Activated naive CD8-positive, alpha-beta T cell (primary cell): ENCODE data around the gene CTIF.

ENCODE experiments used
- H3K27ac Mint-ChIP-seq: one replicate; pipeline ENCODE4 v1.8.0; 2021; ENCODE audit warnings: mixed read lengths
- H3K27me3 Mint-ChIP-seq: one replicate; pipeline ENCODE4 v1.8.0; 2021; ENCODE audit warnings: mixed read lengths
- H3K36me3 Mint-ChIP-seq: one replicate; pipeline ENCODE4 v1.8.0; 2021; ENCODE audit warnings: mixed read lengths
- H3K4me1 Mint-ChIP-seq: one replicate; pipeline ENCODE4 v1.8.0; 2021; ENCODE audit warnings: low read depth, mixed read lengths
- H3K4me3 Mint-ChIP-seq: one replicate; pipeline ENCODE4 v1.8.0; 2021; ENCODE audit warnings: mild to moderate bottlenecking, mixed read lengths
- H3K9me3 Mint-ChIP-seq: one replicate; pipeline ENCODE4 v1.8.0; 2021; ENCODE audit warnings: low read depth, mixed read lengths

Gene CTIF

DNA sequence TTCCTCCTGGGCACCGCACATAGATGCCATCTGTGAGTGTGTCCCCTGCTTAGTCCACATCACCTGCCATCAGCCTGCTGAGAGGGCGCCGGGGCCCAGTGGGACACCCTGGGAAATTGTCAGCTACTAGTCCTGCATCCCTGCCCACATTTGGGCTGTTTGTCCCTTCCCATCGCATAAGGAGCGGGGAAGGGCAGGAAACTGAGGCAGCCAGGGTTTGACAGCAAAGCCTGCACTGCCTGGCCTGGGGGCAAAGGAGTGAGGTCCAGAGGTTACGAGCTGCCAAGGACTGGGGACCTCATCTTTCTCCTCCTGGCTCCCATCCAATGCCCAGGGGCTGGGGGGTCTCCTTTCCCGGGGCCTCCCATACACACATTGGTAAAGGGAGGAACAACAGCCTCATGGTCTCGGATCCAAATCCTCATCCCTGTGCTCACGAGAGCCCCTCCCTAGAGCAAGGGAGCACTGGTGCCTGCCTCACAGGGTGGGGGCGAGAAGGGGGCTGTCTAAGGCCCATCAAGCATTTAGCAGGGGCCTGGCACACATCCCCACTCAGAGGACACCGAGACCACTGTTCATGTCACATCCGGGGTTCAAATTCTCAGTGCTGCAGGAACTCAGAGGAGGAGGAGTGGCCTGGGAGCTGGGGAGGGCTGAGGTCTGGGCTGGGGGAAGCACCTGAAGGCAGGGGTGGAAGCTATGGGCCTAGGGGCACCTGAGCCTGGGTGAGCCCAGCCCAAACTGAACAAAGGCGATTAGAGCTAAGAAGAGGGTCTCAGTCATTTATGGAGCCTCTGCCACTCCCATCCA lies 298.2 kb downstream of the CTIF start:
- H3K4me1 Mint-ChIP-seq = peaks cover 74% of the 10 kb centered on the region
- no peak overlapping the region for H3K4me3 Mint-ChIP-seq
- no peaks in the 10 kb centered on the region for H3K27me3 Mint-ChIP-seq
- H3K9me3 Mint-ChIP-seq = no peaks in the 10 kb centered on the region
- H3K36me3 Mint-ChIP-seq = no peaks in the 10 kb centered on the region
- no peak overlapping the region for H3K27ac Mint-ChIP-seq

DNA sequence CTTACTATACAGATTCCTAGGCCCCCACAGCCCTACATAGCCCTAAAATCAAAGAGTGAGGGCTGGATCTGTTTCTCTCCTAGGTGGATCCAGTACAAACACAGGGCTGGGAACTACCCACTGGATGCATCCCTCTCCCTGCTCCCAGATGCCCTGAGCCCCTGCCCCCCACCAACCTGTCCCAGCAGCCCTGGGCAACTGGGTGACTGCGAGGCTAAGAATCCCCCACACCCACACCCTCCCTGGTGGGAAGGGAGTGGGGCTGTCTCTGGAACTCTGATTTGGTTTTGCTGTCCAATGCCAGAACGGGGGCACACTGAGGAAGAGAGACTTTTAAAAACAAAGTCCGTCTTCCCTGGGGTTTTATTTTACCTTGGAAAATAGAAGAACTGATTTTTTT lies 298.8 kb downstream of the CTIF start:
- Mint-ChIP-seq H3K36me3 (no peaks in the 10 kb centered on the region), H3K4me1 (peaks cover 75% of the 10 kb centered on the region), H3K4me3 (no peak overlapping the region), H3K27me3 (no peaks in the 10 kb centered on the region), H3K9me3 (no peaks in the 10 kb centered on the region), H3K27ac (no peak overlapping the region)

DNA sequence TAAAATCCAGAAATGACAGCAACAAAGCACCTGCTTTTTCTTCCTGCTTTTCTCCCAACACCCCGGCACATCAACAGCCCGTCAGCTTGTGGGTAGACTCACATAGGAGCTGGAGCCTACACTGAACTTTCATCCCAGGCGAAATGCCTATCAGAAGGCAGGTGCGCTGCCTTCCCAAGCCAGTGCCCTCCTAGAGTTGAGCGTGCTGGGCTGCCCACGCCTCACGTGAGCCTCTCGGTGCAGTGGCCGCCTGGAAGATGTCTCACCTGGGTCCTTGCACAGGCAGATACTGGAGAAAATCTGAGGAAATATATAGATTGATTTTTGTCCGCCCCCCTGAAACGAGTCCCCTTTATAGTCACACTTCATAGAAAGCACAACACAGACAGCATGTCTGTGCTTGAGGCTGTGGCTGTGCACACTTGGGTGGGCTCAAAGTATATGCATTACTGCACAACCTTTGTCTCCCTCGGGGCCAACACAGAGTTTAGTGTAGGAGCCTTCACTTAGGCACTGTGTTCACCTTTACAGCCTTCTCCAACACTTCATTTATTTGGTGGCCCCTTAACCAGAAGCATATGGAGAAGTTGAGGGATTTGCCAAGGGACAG lies 299.4 kb downstream of the CTIF start:
- no peak overlapping the region for H3K4me3 Mint-ChIP-seq
- H3K27ac Mint-ChIP-seq = peak overlapping the region; percentile 7
- peaks cover 73% of the 10 kb centered on the region for H3K4me1 Mint-ChIP-seq
- no peaks in the 10 kb centered on the region for H3K9me3 Mint-ChIP-seq
- H3K36me3 Mint-ChIP-seq = no peaks in the 10 kb centered on the region
- H3K27me3 Mint-ChIP-seq = no peaks in the 10 kb centered on the region

DNA sequence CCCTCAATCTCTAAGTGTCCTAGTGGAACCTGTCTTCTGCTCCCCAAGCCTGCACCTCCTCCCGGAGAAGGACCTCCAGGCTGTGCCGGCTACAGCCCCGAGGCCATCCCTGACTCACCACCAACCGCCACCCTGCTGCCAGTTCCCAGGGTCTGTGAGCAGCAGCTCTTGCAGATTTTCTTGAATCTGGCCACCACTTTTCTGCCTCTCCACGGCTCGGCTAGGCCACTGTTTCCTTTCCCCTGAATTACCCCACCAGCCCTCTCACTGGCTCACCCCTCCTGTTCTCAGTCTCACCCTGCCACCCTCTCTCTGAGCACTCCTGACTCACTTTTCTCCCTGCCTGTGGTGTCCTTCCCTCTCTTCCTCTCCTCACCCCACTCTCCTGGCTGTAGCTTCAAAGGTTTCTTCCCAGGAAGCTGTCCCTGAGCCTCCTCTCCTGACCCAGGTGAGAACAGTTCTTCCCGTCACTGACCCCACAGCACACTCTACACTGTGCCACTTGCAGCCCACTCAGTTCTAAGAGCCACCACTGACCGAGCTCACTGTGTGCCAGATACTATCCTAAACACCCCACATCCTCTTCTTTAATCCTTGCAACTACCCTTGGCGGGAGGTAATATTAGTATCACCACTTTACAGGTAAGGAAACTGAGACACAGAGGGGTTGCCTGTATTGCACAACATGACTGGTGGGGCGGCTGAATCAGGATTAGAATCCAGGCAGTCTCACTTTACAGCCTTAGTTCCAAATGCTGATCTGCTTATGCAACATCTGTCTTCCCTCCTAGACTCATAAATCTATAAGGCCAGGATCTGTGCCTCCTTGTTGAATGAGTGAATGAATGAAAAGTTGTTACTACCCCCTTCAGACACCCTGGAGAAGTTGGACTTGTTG lies 300.3 kb downstream of the CTIF start:
- Mint-ChIP-seq H3K27me3 (no peaks in the 10 kb centered on the region), H3K9me3 (no peaks in the 10 kb centered on the region), H3K27ac (peak overlapping the region; percentile 18), H3K4me3 (no peak overlapping the region), H3K36me3 (no peaks in the 10 kb centered on the region), H3K4me1 (peaks cover 73% of the 10 kb centered on the region)

DNA sequence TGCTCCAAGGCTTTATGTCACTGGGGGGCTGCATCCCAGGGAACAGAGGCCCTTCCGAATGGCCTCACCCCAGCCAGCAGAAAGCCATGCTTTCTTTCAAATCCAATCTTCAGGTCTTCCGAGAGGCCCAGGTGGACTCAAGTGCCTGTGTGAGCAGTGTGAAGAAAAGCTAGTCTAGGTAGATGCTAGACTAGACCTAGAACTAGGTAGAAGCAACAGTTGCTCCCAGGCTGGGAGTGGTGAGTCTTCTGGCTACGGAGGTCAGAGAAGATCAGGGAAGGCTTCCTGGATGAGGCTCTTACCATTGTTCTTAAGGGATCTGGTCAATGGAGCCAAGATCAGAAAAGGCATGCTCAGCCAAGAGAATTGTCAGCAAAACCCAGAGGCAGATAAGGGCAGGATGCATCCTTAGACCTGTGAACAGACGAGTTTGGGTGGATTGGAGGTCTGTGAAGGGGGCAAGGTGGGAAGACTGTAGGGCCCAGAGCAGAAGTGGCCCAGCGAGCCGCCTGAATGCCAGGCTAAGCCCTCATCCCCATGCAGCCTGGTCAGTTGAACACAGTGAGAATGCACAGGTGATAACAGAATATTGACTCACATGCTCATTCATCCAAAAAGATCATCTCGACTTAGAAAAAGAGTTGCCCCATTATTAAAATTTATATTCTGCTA lies 301.1 kb downstream of the CTIF start:
- Mint-ChIP-seq H3K27me3 (no peaks in the 10 kb centered on the region), H3K4me1 (peaks cover 65% of the 10 kb centered on the region), H3K4me3 (no peak overlapping the region), H3K27ac (no peak overlapping the region), H3K9me3 (no peaks in the 10 kb centered on the region), H3K36me3 (no peaks in the 10 kb centered on the region)

DNA sequence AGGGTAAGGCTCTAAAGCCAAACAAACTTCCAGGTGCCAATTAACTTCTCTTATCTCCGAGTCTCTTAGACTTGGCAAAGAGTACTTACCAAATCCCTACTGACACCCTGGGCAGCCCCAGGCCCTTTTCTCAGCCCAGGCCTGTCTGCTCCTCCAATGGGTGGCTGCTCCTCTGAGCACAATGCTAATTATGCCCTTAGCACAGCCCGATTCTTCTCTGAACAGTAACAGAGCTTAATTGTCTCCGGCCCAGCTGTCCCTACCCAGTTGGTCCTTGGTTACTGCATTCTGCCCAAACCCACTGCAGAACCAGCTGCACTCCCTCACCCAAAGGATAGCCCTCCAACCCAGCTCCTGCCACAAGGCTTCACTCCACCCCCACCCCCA lies 301.7 kb downstream of the CTIF start:
- H3K27ac Mint-ChIP-seq = no peak overlapping the region
- H3K4me1 Mint-ChIP-seq = peaks cover 62% of the 10 kb centered on the region
- no peaks in the 10 kb centered on the region for H3K27me3 Mint-ChIP-seq
- no peak overlapping the region for H3K4me3 Mint-ChIP-seq
- H3K36me3 Mint-ChIP-seq = no peaks in the 10 kb centered on the region
- H3K9me3 Mint-ChIP-seq = no peaks in the 10 kb centered on the region

DNA sequence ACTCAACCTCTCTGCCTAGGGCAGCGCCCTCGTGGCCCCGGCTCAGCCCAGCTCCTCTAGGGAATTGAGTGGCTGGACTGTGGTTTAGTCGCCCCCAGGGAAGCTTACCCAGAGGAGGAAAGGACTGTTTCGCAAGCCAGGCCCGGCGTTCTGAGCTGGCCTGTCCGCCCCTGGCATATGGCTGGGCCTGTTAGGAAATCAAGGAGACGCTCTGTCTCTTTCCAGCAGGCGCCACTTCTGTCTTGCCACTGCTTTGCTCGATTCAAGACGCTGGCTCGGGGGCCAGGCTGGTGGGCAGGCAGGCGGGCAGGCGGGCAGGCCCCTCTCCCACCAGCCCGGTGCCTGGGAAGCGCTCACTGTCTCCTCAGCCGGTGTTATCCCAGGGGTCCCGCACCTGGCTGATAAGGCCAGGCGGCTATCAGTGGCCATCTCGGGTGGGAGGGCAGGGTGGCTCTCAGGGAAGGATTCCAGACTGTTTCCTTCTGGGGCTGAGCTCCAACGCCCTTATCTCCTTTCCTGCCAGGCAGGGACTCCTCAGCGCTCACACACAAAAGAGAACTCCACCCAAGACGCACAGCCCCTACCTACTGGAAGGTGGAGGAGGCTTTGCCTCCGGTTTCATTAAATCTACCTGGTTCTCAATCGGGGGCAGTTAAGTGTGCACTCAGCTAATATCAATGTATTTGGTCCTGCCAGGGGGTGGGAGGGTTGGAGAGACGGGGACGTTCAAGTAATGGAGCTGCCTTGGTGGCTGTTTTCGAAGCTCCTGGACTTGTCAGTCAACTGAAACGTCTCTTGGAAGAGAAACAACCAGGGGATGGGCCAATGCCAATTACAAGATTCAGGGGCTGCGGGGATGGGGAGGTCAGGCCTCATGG lies 302.8 kb downstream of the CTIF start:
- peaks cover 3% of the 10 kb centered on the region for H3K36me3 Mint-ChIP-seq
- H3K27ac Mint-ChIP-seq = peak overlapping the region; percentile 58
- H3K4me1 Mint-ChIP-seq = peaks cover 64% of the 10 kb centered on the region
- peak overlapping the region; percentile 58 for H3K4me3 Mint-ChIP-seq
- H3K27me3 Mint-ChIP-seq = no peaks in the 10 kb centered on the region
- peaks cover 4% of the 10 kb centered on the region for H3K9me3 Mint-ChIP-seq

DNA sequence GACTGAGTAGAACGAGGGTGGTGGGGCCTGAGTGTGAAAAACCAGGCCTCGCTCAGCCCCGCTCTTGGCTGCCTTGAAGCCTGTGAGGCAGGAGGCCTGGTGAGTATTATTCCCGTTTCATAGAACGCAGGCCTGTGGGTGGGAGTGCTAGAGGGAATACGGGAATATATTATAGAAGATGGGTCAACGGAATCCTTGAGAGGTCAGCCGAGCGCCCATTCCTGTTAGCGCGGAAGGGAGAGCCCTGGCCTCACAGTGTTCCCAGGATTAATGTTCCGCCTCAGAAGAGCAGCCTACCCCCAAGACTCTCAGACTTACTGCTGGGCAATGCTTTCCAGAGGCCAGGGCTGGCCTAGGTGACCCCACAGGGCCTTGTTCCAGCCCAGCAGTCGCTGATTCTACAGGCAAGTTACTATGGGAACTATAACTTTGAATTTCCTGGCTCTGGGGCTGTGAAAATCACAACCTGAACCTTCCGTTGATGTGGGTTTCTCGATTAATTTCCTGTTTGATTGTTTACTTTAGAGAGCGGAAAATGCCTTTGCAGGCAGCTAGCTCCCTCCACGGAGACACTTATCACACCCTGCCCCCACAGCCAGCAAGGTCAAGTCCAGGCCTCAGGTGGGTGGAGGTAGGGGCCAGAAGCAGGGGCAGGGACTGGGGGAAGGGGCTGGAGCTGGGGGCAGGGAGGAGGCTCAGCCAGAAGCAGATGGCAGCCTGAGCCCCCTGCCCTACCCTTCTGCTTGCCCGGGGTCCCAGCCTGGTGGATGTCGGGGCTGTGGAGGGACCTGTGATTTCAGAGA lies 303.6 kb downstream of the CTIF start:
- H3K9me3 Mint-ChIP-seq = peaks cover 4% of the 10 kb centered on the region
- peak overlapping the region; percentile 58 for H3K27ac Mint-ChIP-seq
- peaks cover 59% of the 10 kb centered on the region for H3K4me1 Mint-ChIP-seq
- H3K4me3 Mint-ChIP-seq = peak overlapping the region; percentile 58
- H3K27me3 Mint-ChIP-seq = no peaks in the 10 kb centered on the region
- H3K36me3 Mint-ChIP-seq = peaks cover 3% of the 10 kb centered on the region

DNA sequence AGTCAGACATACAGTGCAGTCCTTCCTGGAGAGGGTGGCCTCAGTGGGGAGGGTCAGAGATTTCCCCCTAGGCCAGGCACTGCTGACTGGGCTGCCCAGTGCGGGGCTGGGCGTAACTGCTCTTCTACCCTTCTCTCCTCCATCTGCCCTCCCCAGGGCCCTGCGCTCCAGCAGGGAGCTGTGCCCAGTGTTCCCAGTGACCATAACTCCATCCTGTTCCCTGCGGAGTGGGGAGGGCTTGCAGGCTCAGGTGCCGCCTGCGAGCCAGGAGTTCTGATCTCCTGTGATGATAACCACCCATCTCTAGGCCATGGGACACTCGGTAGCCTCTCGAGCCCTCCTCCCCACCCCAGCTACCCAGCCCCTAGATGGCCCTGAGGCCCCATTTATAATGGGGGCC lies 304.3 kb downstream of the CTIF start:
- H3K9me3 Mint-ChIP-seq = peaks cover 4% of the 10 kb centered on the region
- H3K4me3 Mint-ChIP-seq = peak overlapping the region; percentile 20
- H3K36me3 Mint-ChIP-seq = peaks cover 3% of the 10 kb centered on the region
- peaks cover 56% of the 10 kb centered on the region for H3K4me1 Mint-ChIP-seq
- H3K27me3 Mint-ChIP-seq = no peaks in the 10 kb centered on the region
- peak overlapping the region; percentile 43 for H3K27ac Mint-ChIP-seq

DNA sequence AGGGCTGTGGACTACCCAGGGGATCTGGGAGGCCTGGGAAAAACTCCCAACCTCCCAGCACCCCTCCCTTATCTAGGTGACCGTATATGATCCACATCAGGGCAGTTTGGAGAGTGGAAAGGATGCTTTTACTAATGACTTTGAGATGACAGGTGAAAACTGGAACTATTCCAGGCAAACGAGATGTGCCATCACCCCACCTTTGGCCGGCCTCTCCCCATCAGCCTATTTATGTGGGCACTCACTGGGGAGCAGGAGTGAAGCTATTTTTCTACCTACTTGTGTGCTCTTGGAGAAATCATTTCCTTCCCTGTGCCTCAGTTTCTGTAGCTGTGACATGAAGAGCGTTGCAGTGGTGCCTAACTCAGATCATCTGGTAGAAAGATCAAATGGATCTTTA lies 304.8 kb downstream of the CTIF start:
- Mint-ChIP-seq H3K4me3 (no peak overlapping the region), H3K4me1 (peaks cover 52% of the 10 kb centered on the region), H3K27ac (no peak overlapping the region), H3K36me3 (peaks cover 3% of the 10 kb centered on the region), H3K9me3 (peaks cover 4% of the 10 kb centered on the region), H3K27me3 (no peaks in the 10 kb centered on the region)

DNA sequence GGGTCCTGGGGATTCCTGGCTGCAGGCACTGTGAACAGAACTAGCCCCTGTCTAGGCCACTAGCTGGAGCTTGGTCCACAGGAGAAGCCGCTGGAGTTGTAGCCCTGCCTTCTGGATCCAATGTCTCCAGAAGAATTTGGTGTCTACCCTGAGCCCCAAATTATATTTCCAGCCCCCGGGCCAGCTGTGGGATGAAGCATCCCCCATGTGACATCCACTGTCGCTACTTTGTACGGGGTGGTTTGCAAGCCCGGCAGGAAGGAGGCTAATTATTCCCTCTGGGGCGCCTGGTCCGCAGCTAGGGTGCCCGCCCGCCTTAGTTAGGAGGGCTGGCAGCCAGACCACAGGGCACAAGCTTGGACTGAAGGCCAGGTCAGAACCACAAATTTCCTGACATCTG lies 305.4 kb downstream of the CTIF start:
- Mint-ChIP-seq H3K27ac (no peak overlapping the region), H3K36me3 (peaks cover 3% of the 10 kb centered on the region), H3K9me3 (peaks cover 4% of the 10 kb centered on the region), H3K27me3 (no peaks in the 10 kb centered on the region), H3K4me3 (no peak overlapping the region), H3K4me1 (peaks cover 45% of the 10 kb centered on the region)

DNA sequence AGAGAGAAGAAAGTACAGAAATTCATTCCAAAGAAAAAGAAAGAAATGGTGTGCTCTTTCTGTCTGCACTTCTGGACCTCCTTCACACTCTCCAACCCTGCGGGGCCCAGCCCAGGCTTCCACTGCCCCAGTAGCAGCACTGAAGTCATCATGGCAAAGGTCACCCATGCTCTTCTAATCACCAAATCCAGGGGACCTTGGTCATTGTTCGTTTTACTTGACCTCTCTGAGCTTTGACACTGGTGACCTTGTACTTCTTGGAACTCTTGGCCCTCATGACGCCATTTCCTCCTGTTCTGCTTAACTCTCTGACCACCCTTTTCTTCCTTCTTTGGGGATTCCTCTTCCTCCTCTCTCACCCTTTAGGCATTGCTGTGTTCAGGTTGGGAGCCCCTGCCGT lies 306.3 kb downstream of the CTIF start:
- H3K9me3 Mint-ChIP-seq = peaks cover 4% of the 10 kb centered on the region
- no peak overlapping the region for H3K4me3 Mint-ChIP-seq
- peaks cover 3% of the 10 kb centered on the region for H3K36me3 Mint-ChIP-seq
- no peak overlapping the region for H3K27ac Mint-ChIP-seq
- no peaks in the 10 kb centered on the region for H3K27me3 Mint-ChIP-seq
- peaks cover 36% of the 10 kb centered on the region for H3K4me1 Mint-ChIP-seq

DNA sequence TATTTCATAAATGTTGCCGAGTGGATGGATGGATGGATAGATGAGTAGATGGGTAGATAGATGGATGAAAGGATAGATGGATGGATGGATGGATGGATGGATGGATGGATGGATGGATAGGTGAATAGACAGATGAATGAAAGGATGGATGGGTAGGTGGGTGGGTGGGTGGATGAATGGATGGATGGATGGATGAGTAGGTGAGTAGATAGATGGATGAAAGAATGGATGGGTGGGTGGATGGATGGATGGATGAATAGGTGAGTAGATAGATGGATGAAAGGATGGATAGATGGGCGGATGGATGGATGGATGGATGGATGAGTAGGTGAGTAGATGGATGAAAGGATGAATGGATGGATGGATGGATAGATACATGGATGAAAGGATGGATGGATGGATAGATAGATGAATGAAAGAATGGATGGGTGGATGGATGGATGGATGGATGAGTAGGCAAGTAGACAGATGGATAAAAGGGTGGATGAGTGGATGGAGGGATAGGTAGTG lies 307.6 kb downstream of the CTIF start:
- no peak overlapping the region for H3K4me3 Mint-ChIP-seq
- peaks cover 4% of the 10 kb centered on the region for H3K9me3 Mint-ChIP-seq
- H3K27ac Mint-ChIP-seq = no peak overlapping the region
- peaks cover 3% of the 10 kb centered on the region for H3K36me3 Mint-ChIP-seq
- H3K4me1 Mint-ChIP-seq = peaks cover 29% of the 10 kb centered on the region
- no peaks in the 10 kb centered on the region for H3K27me3 Mint-ChIP-seq
